Right lobe of liver (tissue), 6 donors: Measurements from ENCODE around the gene OR8G1. TPM values are rescaled to one million over a fixed set of nuclear protein-coding genes. Genes with fewer than 3 reads are reported as not detected.

Experiments
- ATAC-seq, 4 donors: fragments of 200-7000 bp; cut with Tn5 transposase; one replicate each; pipeline ENCODE4 v1.9.1; 2020; ENCODE audit warnings: mild to moderate bottlenecking in 4 of 4, moderate library complexity in 4 of 4
- DNase-seq, 3 donors: peaks; one replicate each; pipeline ENCODE4 v3.0.0-alpha.2; 2020
- H3K27ac ChIP-seq, 3 donors: fragments of 200-600 bp; one replicate each; pipeline ENCODE4 v1.8.0; 2022
- H3K27me3 ChIP-seq, 2 donors: fragments of 200-600 bp; one replicate each; pipeline ENCODE4 v1.8.0; 2022
- H3K36me3 ChIP-seq, 4 donors: fragments of 200-600 bp; sonication (generic) in 1 of 4; one replicate each; pipeline versions ENCODE4 v1.5.1 to v1.8.0; 2017 to 2022; ENCODE audit warnings: control low read depth in 1 of 4
- H3K4me1 ChIP-seq, 4 donors: fragments of 200-600 bp; sonication (generic) in 1 of 4; one replicate each; pipeline versions ENCODE4 v1.5.1 to v1.8.0; 2017 to 2022; ENCODE audit warnings: control low read depth in 1 of 4
- H3K4me3 ChIP-seq, 3 donors: fragments of 200-600 bp; one replicate each; pipeline ENCODE4 v1.8.0; 2022
- H3K9me3 ChIP-seq, 4 donors: fragments of 200-600 bp; sonication (generic) in 1 of 4; one replicate each; pipeline versions ENCODE4 v1.5.1 to v1.8.0; 2017 to 2022; ENCODE audit warnings: control low read depth in 1 of 4
- POLR2A ChIP-seq: fragments of 450-650 bp; IDR thresholded peaks from one replicate; pipeline ENCODE4 v1.6.1; 2017; ENCODE audit warnings: antibody characterized with exemption, mild to moderate bottlenecking
- WGBS: methylation state at CpG from one replicate; pipeline ENCODE4 v1.1.6; 2018; ENCODE audit warnings: low coverage, low lambda C conversion rate; ENCODE audit not compliant: insufficient coverage; ENCODE audit errors: missing lambda C conversion rate; 5-methylcytosine and 5-hydroxymethylcytosine counted together
- intact Hi-C, 2 donors: fragments of 100-400 bp; cut with DNase I; formaldehyde crosslinking; loops; one replicate each; pipeline versions ENCODE4 v1.11.2 to v1.14.1; 2022
- total RNA-seq, 6 experiments: library from RNA; depleted of rRNA in 2 of 6; stranded (reverse); fragments of >200 nt in 2 of 6; fragmentation: NEBNext Ultra II Directional in 3 of 6; extraction: Animal tissue kit (Norgen Biotek cat#: 25700) in 3 of 6; gene quantifications; one replicate each; pipeline versions ENCODE4 v1.1.0 to v1.2.4, GENCODE V29; 2016 to 2023
- TF ChIP-seq, protein P1 (sequence below), 4 donors: fragments of 200-600 bp in 3 of 4; fragments of 450-650 bp in 1 of 4; IDR thresholded peaks; one replicate each; pipeline versions ENCODE4 v1.5.1 to v1.8.0; 2016 to 2022; ENCODE audit warnings: antibody characterized with exemption in 4 of 4, mild to moderate bottlenecking in 2 of 4
- donor health status: DM: no; HTN: yes; CAD: no.
- donor health status: DM: no; HTN: no; CAD: no.
- donor health status: DM: no; HTN: no; CAD: no.
- donor health status: DM: no; HTN: yes; CAD: no.
- donor health status: DM: no; HTN: yes; CAD: no.

OR8G1 gene
- total RNA-seq, 6 experiments from 2014 or later: not detected

- intact Hi-C loops: no loop called here
- Histone ChIP-seq H3K9me3 (no peaks in the 10 kb centered on the region), H3K27me3 (no peaks in the 10 kb centered on the region), H3K36me3 (no peaks in the 10 kb centered on the region), H3K4me3 (no peak overlapping the region), H3K27ac (no peak overlapping the region), H3K4me1 (no peaks in the 10 kb centered on the region)
- ATAC-seq (no peak), DNase-seq (no peak)
- TF ChIP-seq, protein P1, sequence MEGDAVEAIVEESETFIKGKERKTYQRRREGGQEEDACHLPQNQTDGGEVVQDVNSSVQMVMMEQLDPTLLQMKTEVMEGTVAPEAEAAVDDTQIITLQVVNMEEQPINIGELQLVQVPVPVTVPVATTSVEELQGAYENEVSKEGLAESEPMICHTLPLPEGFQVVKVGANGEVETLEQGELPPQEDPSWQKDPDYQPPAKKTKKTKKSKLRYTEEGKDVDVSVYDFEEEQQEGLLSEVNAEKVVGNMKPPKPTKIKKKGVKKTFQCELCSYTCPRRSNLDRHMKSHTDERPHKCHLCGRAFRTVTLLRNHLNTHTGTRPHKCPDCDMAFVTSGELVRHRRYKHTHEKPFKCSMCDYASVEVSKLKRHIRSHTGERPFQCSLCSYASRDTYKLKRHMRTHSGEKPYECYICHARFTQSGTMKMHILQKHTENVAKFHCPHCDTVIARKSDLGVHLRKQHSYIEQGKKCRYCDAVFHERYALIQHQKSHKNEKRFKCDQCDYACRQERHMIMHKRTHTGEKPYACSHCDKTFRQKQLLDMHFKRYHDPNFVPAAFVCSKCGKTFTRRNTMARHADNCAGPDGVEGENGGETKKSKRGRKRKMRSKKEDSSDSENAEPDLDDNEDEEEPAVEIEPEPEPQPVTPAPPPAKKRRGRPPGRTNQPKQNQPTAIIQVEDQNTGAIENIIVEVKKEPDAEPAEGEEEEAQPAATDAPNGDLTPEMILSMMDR (IDR thresholded peaks at IDR 0.05): no peak
- TF ChIP-seq POLR2A: no peak
- WGBS: 51% methylated on average over 3 of the region's 3 CpGs
Measured at GRCh38 chr11:124285610-124286344, 44.9 kb downstream of the OR8G1 start.

DNA sequence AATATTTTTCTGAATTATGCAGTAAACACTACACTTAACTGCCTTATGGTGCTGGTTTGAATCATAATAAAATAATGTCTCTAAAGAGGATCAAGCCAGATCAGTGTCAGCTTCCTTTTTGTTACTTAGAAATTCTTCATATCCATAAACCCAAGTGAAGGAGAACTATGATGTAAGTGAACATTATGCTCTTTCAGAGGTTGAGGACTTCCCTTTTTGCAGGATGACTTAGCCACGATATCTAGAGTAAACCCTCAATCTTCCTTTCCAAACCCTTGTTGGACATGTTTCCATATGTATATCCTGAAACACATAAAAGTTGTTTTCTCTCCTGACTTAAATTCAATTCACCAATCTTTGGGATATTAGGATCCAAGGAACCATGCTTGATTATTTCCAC lies 53.8 kb downstream of the OR8G1 start:
- ATAC-seq (no peak), DNase-seq (no peak)
- H3K27me3 ChIP-seq: no peaks in the 10 kb centered on the region
- intact Hi-C loops: no loop called here
- H3K36me3 ChIP-seq: no peaks in the 10 kb centered on the region
- 46% methylated on average over 1 of the region's 1 CpG for WGBS
- no peak overlapping the region for H3K27ac ChIP-seq
- H3K9me3 ChIP-seq: no peaks in the 10 kb centered on the region
- no peak for TF ChIP-seq POLR2A
- TF ChIP-seq, protein P1 (IDR thresholded peaks at IDR 0.05): no peak
- H3K4me3 ChIP-seq: no peak overlapping the region
- no peaks in the 10 kb centered on the region for H3K4me1 ChIP-seq

GRCh38 chr11:124296016-124296415 lies 55.1 kb downstream of the OR8G1 start:
- no peak for ATAC-seq
- H3K4me3 ChIP-seq: no peak overlapping the region
- no peaks in the 10 kb centered on the region for H3K36me3 ChIP-seq
- no peak overlapping the region for H3K27ac ChIP-seq
- no peak for TF ChIP-seq POLR2A
- TF ChIP-seq, protein P1 (IDR thresholded peaks at IDR 0.05): no peak
- no peak for DNase-seq
- no peaks in the 10 kb centered on the region for H3K4me1 ChIP-seq
- no peaks in the 10 kb centered on the region for H3K9me3 ChIP-seq
- intact Hi-C loops: no loop called here
- H3K27me3 ChIP-seq: no peaks in the 10 kb centered on the region

DNA sequence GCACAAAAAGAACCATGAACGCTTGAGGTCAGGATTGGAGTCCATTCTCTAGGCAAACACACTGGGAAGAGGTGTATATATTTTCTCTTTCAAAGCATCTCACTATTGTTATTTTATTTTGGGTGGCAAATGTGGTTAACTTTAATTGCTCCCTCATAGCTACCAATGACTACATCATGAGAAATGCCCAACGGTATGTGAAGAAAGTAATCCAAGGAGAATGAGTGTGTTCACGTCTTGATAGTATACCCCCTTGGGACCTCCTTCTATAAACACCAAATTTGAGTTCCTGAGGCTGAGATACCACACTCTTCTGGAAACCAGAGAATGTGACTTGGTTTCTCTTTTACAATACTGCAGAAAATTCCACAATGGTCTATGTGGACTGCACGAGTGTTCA lies 57.0 kb downstream of the OR8G1 start:
- H3K4me3 ChIP-seq: no peak overlapping the region
- no peaks in the 10 kb centered on the region for H3K4me1 ChIP-seq
- DNase-seq (no peak), ATAC-seq (no peak)
- H3K36me3 ChIP-seq: no peaks in the 10 kb centered on the region
- no peaks in the 10 kb centered on the region for H3K9me3 ChIP-seq
- H3K27ac ChIP-seq: no peak overlapping the region
- TF ChIP-seq, protein P1 (IDR thresholded peaks at IDR 0.05): no peak
- TF ChIP-seq POLR2A: no peak
- no peaks in the 10 kb centered on the region for H3K27me3 ChIP-seq
- WGBS: 72% methylated on average over 4 of the region's 4 CpGs
- intact Hi-C loops: no loop called here

DNA sequence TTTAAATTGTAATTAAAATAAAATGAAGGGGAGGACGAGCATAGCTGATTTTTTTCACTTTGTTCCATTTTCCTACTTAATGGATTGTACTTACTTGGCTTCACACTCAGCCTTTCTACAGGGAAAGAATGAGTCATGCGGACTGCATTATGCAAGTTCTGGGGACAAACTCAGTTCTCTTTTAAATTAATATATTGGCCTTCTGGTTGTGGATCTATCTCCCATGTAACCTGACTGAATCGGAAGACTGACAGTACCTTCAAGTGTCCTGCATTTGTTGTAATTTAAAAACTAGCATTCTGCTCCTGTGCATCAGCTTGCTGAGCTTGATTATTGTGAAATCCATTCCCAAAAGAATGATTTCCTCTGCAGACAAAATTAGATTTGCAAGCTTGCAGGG lies 60.7 kb downstream of the OR8G1 start:
- Histone ChIP-seq H3K4me3 (no peak overlapping the region), H3K9me3 (no peaks in the 10 kb centered on the region), H3K27ac (no peak overlapping the region), H3K4me1 (no peaks in the 10 kb centered on the region), H3K36me3 (no peaks in the 10 kb centered on the region), H3K27me3 (no peaks in the 10 kb centered on the region)
- 70% methylated on average over 3 of the region's 3 CpGs for WGBS
- intact Hi-C loops: no loop called here
- no peak for TF ChIP-seq POLR2A
- TF ChIP-seq, protein P1 (IDR thresholded peaks at IDR 0.05): no peak
- no peak for DNase-seq
- peak in 1 of 4 donors; percentile 75 for ATAC-seq
